A549 (cell line): ENCODE data around the gene SRRM2. TPM values are rescaled to one million over a fixed set of nuclear protein-coding genes. Genes with fewer than 3 reads are reported as not detected.

Experiments
- ATAC-seq, 2 experiments: fragments of 200-7000 bp in 1 of 2; fragments of >200 bp in 1 of 2; cut with Nextera tagmentation in 1 of 2; cut with Tn5 transposase in 1 of 2; 3 replicates each; pipeline versions ENCODE4 v1.8.0 to v1.9.1; 2018 to 2020; ENCODE audit warnings: mild to moderate bottlenecking in 1 of 2, moderate library complexity in 1 of 2
- CTCF ChIA-PET: fragments of 300-600 bp; sonication (Branson Sonifier 250); formaldehyde crosslinking; extraction: SDS; loops from one replicate; lab custom pipeline; 2021; ENCODE audit warnings: antibody characterized with exemption, inconsistent platforms; lab: Yijun Ruan, JAX
- POLR2A ChIA-PET: fragments of 350-600 bp; formaldehyde crosslinking; extraction: SDS; loops from one replicate; lab custom pipeline; 2021; ENCODE audit warnings: antibody characterized with exemption, inconsistent platforms; lab: Yijun Ruan, JAX
- DNase-seq, 2 experiments: peaks; one replicate each; pipeline versions ENCODE4 v3.0.0 to v3.0.0-alpha.2; 2011 to 2016; ENCODE audit warnings: low read depth in 1 of 2, low spot score in 1 of 2
- FAIRE-seq: peaks from 2 replicates; lab custom pipeline; 2011; peaks lifted over from hg19 to GRCh38; lab: Jason Lieb, UNC
- H3K27ac ChIP-seq, 2 experiments: fragments of >200 bp; sonication (Bioruptor Twin); formaldehyde crosslinking; 3 replicates each; pipeline ENCODE4 v1.5.1; 2016 to 2017
- H3K4me1 ChIP-seq: fragments of >200 bp; sonication (Bioruptor Twin); formaldehyde crosslinking; 3 replicates; pipeline ENCODE4 v1.6.1; 2016
- H3K4me2 ChIP-seq: fragments of >200 bp; sonication (Bioruptor Twin); formaldehyde crosslinking; 3 replicates; pipeline ENCODE4 v1.6.1; 2016
- H3K4me3 ChIP-seq: fragments of >200 bp; sonication (Bioruptor Twin); formaldehyde crosslinking; 3 replicates; pipeline ENCODE4 v1.5.1; 2016
- H3K9me3 ChIP-seq: fragments of >200 bp; sonication (Bioruptor Twin); formaldehyde crosslinking; 3 replicates; pipeline ENCODE4 v1.6.1; 2016
- CEBPB ChIP-seq, 2 experiments: fragments of >200 bp in 1 of 2; sonication (Bioruptor Twin) in 1 of 2; formaldehyde crosslinking in 1 of 2; IDR thresholded peaks; 2 replicates each; pipeline ENCODE4 v1.6.1; 2012 to 2016
- E2F6 ChIP-seq: IDR thresholded peaks from 2 replicates; pipeline ENCODE4 v1.6.1; 2012; ENCODE audit warnings: low read depth, borderline replicate concordance
- ELK1 ChIP-seq: fragments of 150-350 bp; IDR thresholded peaks from 2 replicates; pipeline ENCODE4 v1.6.1; 2014; ENCODE audit warnings: low read depth, mild to moderate bottlenecking, low read length
- FOSB ChIP-seq: fragments of 250-450 bp; sonication (Bioruptor Pico); IDR thresholded peaks from 2 replicates; pipeline ENCODE4 v1.5.0; 2020; ENCODE audit warnings: mild to moderate bottlenecking, moderate library complexity
- HOXB13 ChIP-seq: fragments of 250-450 bp; sonication (Bioruptor Pico); IDR thresholded peaks from 2 replicates; pipeline ENCODE4 v1.5.0; 2020; ENCODE audit warnings: low read depth, mild to moderate bottlenecking, moderate library complexity
- HOXB5 ChIP-seq: fragments of 250-450 bp; sonication (Bioruptor Pico); IDR thresholded peaks from 2 replicates; pipeline ENCODE4 v1.5.0; 2020; ENCODE audit warnings: mild to moderate bottlenecking, moderate library complexity
- KDM1A ChIP-seq: fragments of 200-600 bp; sonication (generic); IDR thresholded peaks from 2 replicates; pipeline ENCODE4 v1.6.1; 2016; ENCODE audit warnings: low read depth, mild to moderate bottlenecking
- MAX ChIP-seq: IDR thresholded peaks from 2 replicates; pipeline ENCODE4 v1.6.1; 2012
- MYC ChIP-seq: IDR thresholded peaks from 2 replicates; pipeline ENCODE4 v1.6.1; 2012; ENCODE audit warnings: mild to moderate bottlenecking, inconsistent platforms, low read length, improper control_type of control experiment, borderline replicate concordance
- PBX3 ChIP-seq: IDR thresholded peaks from 2 replicates; pipeline ENCODE4 v1.6.1; 2012
- PHF8 ChIP-seq: fragments of 200-600 bp; sonication (generic); IDR thresholded peaks from 2 replicates; pipeline ENCODE4 v1.6.1; 2016; ENCODE audit warnings: low read depth, mild to moderate bottlenecking, antibody characterized with exemption, moderate library complexity, borderline replicate concordance
- POLR2AphosphoS2 ChIP-seq: conservative IDR thresholded peaks from 2 replicates; pipeline ENCODE4 v1.6.1; 2012; ENCODE audit warnings: low read length, improper control_type of control experiment, inconsistent platforms
- RCOR1 ChIP-seq: fragments of 150-350 bp; IDR thresholded peaks from 2 replicates; pipeline ENCODE4 v1.6.1; 2014; ENCODE audit warnings: antibody characterized with exemption, low read length, low read depth
- REST ChIP-seq: fragments of 200-600 bp; sonication (generic); IDR thresholded peaks from 2 replicates; pipeline ENCODE4 v1.6.1; 2016; ENCODE audit warnings: antibody characterized with exemption, mild to moderate bottlenecking, moderate library complexity
- RFX5 ChIP-seq: fragments of 450-650 bp; IDR thresholded peaks from 2 replicates; pipeline ENCODE4 v1.7.1; 2014; ENCODE audit warnings: antibody characterized with exemption, mild to moderate bottlenecking, moderate library complexity
- RNF2 ChIP-seq: fragments of 200-600 bp; sonication (generic); IDR thresholded peaks from 2 replicates; pipeline ENCODE4 v1.6.1; 2016; ENCODE audit warnings: low read depth, mild to moderate bottlenecking, antibody characterized with exemption, moderate library complexity, borderline replicate concordance
- TFCP2L1 ChIP-seq: fragments of 250-450 bp; sonication (Bioruptor Pico); IDR thresholded peaks from 2 replicates; pipeline ENCODE4 v1.5.0; 2021; ENCODE audit warnings: mild to moderate bottlenecking
- USF2 ChIP-seq: fragments of 450-650 bp; IDR thresholded peaks from 2 replicates; pipeline ENCODE4 v1.6.1; 2014; ENCODE audit warnings: antibody characterized with exemption
- ZC3H11A ChIP-seq: fragments of 450-650 bp; IDR thresholded peaks from 2 replicates; pipeline ENCODE4 v1.6.1; 2014; ENCODE audit warnings: antibody characterized with exemption, mild to moderate bottlenecking
- ZFP36 ChIP-seq: fragments of 450-650 bp; IDR thresholded peaks from 2 replicates; pipeline ENCODE4 v1.6.1; 2014; ENCODE audit warnings: borderline replicate concordance; ENCODE audit not compliant: partially characterized antibody
- ZSCAN20 ChIP-seq: fragments of 250-450 bp; sonication (Bioruptor Pico); IDR thresholded peaks from 2 replicates; pipeline ENCODE4 v1.8.0; 2022; ENCODE audit warnings: mild to moderate bottlenecking, moderate library complexity
- WGBS: methylation state at CpG from one replicate; pipeline ENCODE4 v1.1.6; 2017; ENCODE audit errors: missing lambda C conversion rate; 5-methylcytosine and 5-hydroxymethylcytosine counted together
- polyA plus RNA-seq, 4 experiments: library from polyadenylated mRNA; depleted of rRNA in 3 of 4; stranded (reverse); fragments of >200 nt; fragmentation: RNase III in 1 of 4; extraction: RNeasy Plus Mini Kit Qiagen cat#74134 plus additional on column Dnase treatment in 1 of 4; gene quantifications; 2 replicates in 3 of 4; 3 replicates in 1 of 4; pipeline ENCODE4 v1.2.3, GENCODE V29; 2011 to 2017

SRRM2 gene
- polyA plus RNA-seq, 2 of the 4 experiments (the other 2 are of a cell fraction), result 167 to 512 TPM

GRCh38 chr16:2766430-2767139 is 14.1 kb downstream of the SRRM2 start:
- FAIRE-seq, result no peak
- H3K27ac ChIP-seq, result no peak overlapping the region
- TF ChIP-seq ZC3H11A (no peak), FOSB (CRISPR knock-in tag) (no peak), ELK1 (no peak), ZSCAN20 (no peak), HOXB13 (CRISPR knock-in tag) (no peak), RFX5 (no peak), PBX3 (no peak), ZFP36 (no peak), KDM1A (no peak), RNF2 (no peak), TFCP2L1 (CRISPR knock-in tag) (no peak), CEBPB (IDR thresholded peaks at IDR 0.05) (no peak), MYC (no peak), POLR2AphosphoS2 (no peak), HOXB5 (CRISPR knock-in tag) (no peak)

GRCh38 chr16:2767140-2767731 is 14.8 kb downstream of the SRRM2 start:
- Histone ChIP-seq H3K4me1 (peaks cover 38% of the 10 kb centered on the region), H3K4me3 (no peak overlapping the region), H3K27ac (no peak overlapping the region), H3K4me2 (no peak overlapping the region), H3K9me3 (no peaks in the 10 kb centered on the region)
- WGBS, result 93% methylated on average over 15 of the region's 19 CpGs
- ATAC-seq (no peak; a peak in 2 of 6 replicates), FAIRE-seq (no peak), DNase-seq (no peak)
- TF ChIP-seq USF2 (no peak), RCOR1 (no peak), KDM1A (no peak), CEBPB (IDR thresholded peaks at IDR 0.05) (no peak), PHF8 (no peak), MAX (no peak), REST (no peak), RFX5 (no peak), E2F6 (no peak)
- POLR2A ChIA-PET, result no interaction called here
- CTCF ChIA-PET, result interaction anchor here (0.7 to 2.8 kb wide), 9 partner anchors 8 to 102 kb away, joined by 3 to 9 read pairs (median 4); partner anchors contain the start of gene SRRM2

More at GRCh38 chr16:2766430-2767139, 14.1 kb downstream of the SRRM2 start:
- no peak for ATAC-seq
- peaks cover 38% of the 10 kb centered on the region for H3K4me1 ChIP-seq
- no peaks in the 10 kb centered on the region for H3K9me3 ChIP-seq
- no peak for DNase-seq
- ChIA-PET CTCF (interaction anchor here (0.7 to 2.8 kb wide), 6 partner anchors 13 to 102 kb away, joined by 3 to 9 read pairs (median 4); partner anchors contain the start of gene SRRM2), POLR2A (no interaction called here)
- 95% methylated on average over 42 of the region's 44 CpGs for WGBS
- no peak overlapping the region for H3K4me3 ChIP-seq
- no peak overlapping the region for H3K4me2 ChIP-seq
